HG02763 (cell line): ENCODE measurements around the gene FHIT.

Experiments
- ATAC-seq: cut with Tn5 transposase; IDR thresholded peaks from one replicate; pipeline ENCODE4 v1.9.1; 2021; ENCODE audit warnings: mild to moderate bottlenecking, moderate library complexity; ENCODE audit not compliant: unreplicated experiment

Gene FHIT

GRCh38 chr3:60095516-60095915 lies 1155.7 kb downstream of the FHIT start:
- no peak for ATAC-seq

DNA sequence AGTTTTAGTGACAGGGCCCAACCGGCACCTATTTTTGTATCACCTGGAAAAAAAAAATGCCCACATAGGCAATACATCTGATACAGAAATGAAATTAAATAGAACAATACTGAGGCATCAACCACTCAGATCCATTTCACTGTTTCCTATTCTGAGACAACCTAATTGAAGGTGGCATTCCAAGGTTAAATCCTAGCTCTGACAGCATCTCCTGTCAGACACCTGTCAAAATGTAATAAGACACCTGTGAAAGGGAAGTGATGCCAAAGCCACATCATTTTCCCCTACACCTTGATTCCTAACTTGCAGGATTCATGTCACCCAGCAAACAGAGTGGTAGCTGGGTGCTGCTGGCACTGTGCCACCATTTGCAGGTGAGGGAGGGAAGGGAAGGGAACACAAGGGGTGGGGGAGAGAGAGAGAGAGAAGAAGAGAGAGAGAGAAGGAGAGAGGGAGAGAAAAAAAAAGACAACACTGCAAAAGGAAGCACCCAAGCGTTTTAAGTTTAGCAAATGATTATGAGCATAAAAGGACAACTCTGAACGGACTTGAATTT lies 1156.8 kb downstream of the FHIT start:
- no peak for ATAC-seq

- ATAC-seq: no peak
Measured at GRCh38 chr3:60090548-60090947, 1160.7 kb downstream of the FHIT start.

DNA sequence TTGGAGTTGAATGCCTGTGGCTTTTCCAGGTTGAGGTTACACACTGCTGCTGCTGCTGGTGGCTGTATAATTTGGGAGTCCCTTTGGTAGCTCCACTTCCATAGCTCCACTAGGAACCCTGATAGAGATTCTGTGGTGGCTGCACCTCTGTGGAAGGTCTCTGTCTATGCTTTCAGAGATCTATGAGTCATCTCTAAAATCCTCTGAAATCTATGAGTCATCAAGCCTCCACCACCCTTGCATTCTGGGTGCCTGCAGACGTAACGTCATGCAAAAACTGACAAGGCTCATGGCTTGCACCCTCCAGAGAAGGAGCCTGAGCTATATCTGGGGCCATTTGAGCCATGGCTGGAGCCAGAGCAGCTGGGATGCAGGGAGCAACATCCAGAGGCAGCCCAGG lies 1164.4 kb downstream of the FHIT start:
- ATAC-seq: peak; percentile 50

GRCh38 chr3:60085649-60086048 lies 1165.6 kb downstream of the FHIT start:
- no peak for ATAC-seq

- ATAC-seq: no peak
Measured at GRCh38 chr3:60081381-60082095, 1169.7 kb downstream of the FHIT start.

DNA sequence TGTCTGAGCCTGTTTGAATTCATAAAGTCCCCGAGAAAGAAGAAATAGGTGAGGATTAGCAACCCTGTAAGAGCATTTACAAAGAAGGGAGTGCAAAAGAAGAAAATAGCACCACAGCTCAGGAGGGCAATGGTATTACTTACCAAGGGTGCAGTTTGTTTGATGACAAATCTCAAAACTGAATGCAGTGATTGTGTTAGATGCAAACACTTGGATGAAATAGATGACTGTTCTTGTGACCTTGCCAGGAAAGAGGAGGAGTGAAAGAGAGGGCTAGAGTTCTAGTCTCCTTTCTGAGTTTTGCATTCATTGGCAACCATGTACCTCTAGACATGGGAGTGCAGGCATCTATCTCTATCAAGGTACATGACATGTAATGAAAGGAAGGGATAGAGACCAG lies 1170.6 kb downstream of the FHIT start:
- ATAC-seq: no peak

DNA sequence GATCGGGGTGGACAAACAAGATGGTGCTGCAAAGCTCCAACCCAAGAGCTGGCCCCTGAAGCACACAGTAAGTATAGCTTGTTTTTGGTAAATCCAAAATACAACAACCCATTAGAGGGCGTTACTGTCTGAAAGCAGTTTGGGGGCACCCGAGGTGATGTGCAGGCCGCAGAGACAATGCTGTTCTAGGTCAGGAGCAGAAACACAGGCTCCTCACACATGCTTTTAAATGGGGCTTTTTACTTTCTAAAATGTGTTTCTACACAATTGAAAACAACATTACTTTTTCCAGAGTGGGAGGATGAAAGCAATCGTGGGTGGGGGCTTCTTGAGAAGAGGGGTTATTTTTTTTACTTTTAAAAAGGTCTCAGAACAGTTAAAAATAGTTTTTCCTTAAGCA lies 1172.2 kb downstream of the FHIT start:
- no peak for ATAC-seq

DNA sequence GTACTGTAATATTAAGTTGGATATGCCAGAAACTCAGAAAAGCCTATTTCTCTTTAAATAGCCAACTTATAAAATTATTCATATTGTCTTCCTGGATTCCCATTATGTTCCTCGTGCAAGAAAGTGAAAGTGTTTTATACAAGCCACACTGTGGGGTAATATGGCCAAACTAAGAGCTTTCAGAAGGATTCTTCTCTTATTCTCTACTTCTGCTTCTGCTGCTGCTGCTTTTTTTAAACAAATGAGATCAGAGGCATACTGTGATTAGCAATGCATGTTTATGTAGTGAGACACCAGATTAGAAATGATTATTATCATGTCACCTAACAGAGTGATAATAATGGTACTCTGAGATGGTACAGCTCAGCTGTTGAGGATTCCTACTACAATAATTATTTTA lies 1174.9 kb downstream of the FHIT start:
- no peak for ATAC-seq

DNA sequence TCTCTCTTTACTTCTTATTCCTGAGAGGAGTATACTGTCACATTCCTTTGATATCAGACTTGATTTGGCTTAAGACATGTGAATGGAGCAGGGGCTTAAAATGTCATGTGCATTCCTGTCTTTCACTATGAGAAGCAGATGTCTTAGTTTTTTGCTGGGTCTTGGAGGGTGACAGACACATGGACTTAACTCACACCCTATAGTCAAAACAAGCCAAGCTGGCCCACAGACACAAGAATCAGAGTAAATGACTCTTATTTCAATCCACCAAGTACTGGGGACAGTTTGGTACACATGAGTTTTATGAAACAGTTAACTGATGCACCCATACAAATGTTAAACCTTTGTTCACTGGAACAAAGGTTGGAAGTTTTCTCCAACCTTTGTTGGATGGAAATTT lies 1177.3 kb downstream of the FHIT start:
- ATAC-seq: no peak

- ATAC-seq: no peak
Measured at GRCh38 chr3:60073228-60073627, 1178.0 kb downstream of the FHIT start.

- ATAC-seq: no peak
Measured at GRCh38 chr3:60070366-60070765, 1180.9 kb downstream of the FHIT start.

- ATAC-seq: no peak
Measured at GRCh38 chr3:60065227-60065868, 1185.9 kb downstream of the FHIT start.

GRCh38 chr3:60064210-60065178 lies 1186.8 kb downstream of the FHIT start:
- no peak for ATAC-seq

- no peak for ATAC-seq
Measured at GRCh38 chr3:60056404-60056803, 1194.8 kb downstream of the FHIT start.

DNA sequence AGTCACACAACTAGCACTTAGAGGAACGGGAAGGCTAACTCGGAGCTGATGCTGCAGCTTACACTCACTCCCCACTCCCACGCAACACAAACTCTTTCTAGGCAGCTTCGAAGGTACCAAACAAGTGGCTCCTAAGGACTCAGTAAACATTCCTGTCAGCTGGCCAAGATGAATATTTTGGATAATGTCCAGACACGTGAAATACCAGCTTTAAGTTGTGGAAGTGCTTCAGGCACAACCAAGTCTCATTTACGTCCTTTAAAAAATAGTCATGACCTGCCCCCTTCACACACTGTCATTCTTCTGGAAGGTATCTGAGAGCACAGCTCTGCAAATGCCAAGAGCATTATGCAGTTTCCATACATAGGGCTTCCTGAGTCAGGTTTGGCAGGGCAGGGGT lies 1195.5 kb downstream of the FHIT start:
- ATAC-seq: no peak

DNA sequence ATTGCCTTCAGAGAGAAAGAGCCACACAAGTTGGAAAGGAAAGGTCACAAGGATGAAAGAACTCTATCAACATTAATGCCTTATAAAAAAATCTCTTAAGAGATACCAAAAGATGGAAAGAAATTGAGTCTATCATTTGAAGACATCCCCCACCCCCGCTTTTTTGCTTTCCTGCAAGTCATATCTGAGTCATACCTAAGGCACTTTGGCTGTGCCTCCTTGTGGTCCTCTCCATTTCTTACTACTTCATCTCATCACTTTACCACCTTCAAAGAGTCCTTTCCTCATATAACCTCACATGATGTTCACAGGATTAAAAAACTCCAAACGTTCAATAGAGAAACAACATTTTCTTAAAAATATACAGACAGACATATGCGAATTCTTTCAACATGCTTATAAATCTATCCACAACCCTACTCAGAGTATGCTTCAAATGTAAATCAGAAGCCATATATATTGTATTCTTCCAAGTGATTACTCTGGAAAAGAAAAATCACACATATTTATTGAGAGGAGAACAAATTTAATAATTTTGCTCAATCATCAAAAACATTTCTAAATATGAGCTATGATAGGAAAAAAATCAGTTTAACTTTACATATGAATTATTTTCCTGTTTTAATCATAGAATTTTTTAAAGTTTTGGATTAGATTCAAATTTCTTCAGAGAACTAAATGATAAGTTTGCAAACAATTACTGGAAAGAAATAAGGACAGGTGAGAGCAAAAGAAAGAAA lies 1197.6 kb downstream of the FHIT start:
- no peak for ATAC-seq

DNA sequence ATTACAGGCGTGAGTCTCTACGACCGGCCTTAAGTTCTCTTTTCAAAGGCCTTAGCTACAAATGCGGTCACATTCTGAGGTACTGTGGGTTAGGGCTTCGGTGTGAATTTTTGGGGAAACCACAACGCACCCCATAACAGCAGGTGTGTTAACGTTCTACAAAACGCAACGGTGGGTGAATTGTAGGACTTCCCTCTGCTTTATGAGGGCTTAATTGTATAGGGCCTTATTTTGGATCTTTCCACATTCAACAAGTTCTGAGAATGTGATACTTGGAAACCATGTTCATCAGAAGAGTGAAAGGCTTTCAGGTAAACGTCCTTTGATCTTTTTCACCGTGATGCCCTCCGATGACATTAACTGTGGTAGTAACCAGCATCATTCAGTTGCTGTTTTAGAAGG lies 1202.8 kb downstream of the FHIT start:
- no peak for ATAC-seq

GRCh38 chr3:60047426-60048200 lies 1203.6 kb downstream of the FHIT start:
- ATAC-seq: no peak

DNA sequence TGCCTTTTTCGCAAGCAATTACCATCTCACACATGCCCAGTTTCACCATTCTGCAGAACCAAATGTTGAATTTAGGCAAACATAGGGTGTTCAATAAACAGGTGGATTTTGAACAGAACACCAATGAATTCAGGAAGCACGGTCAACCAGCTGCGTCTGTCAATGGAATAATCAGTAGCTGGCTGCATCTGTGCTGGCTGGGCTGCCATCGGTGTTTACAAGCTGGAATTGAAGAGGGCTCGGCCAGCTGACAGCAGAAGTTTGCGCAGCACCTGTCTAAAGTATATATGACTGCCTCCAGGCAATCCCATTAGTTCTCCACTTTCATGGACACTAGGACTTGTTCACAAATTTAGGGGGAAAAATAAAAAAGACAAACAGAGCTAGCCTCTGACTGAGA lies 1205.0 kb downstream of the FHIT start:
- no peak for ATAC-seq
